Measurements from ENCODE around the gene SLC38A5. TPM values are rescaled to one million over a fixed set of nuclear protein-coding genes. Genes with fewer than 3 reads are reported as not detected.

SLC38A5 gene
- total and polyA plus RNA-seq, 2 experiments from 2014 or later = 20.7 to 47.7 TPM

- H3F3A ChIP-seq (replicated peaks; ENCODE audit: low read depth) = no peaks in the 10 kb centered on the region
- H3K4me3 ChIP-seq = no peak overlapping the region
- TF ChIP-seq STAT1 (IDR thresholded peaks at IDR 0.05; ENCODE audit: unreplicated experiment) (no peak), ZNF331 (CRISPR knock-in tag; IDR thresholded peaks at IDR 0.05; ENCODE audit: low read depth) (no peak), POLR2AphosphoS5 (IDR thresholded peaks at IDR 0.05; ENCODE audit: low read depth) (no peak), EZH2 (IDR thresholded peaks at IDR 0.05; ENCODE audit: low read depth, unreplicated experiment) (no peak), ZNF462 (CRISPR knock-in tag; IDR thresholded peaks at IDR 0.05) (no peak), EZH2phosphoT487 (IDR thresholded peaks at IDR 0.05; ENCODE audit: unreplicated experiment) (no peak), JUNB (IDR thresholded peaks at IDR 0.05; ENCODE audit: unreplicated experiment) (no peak), ZNF114 (CRISPR knock-in tag; IDR thresholded peaks at IDR 0.05) (no peak), NANOG (IDR thresholded peaks at IDR 0.05; ENCODE audit: borderline replicate concordance) (no peak)
- TF ChIP-seq, protein P1, sequence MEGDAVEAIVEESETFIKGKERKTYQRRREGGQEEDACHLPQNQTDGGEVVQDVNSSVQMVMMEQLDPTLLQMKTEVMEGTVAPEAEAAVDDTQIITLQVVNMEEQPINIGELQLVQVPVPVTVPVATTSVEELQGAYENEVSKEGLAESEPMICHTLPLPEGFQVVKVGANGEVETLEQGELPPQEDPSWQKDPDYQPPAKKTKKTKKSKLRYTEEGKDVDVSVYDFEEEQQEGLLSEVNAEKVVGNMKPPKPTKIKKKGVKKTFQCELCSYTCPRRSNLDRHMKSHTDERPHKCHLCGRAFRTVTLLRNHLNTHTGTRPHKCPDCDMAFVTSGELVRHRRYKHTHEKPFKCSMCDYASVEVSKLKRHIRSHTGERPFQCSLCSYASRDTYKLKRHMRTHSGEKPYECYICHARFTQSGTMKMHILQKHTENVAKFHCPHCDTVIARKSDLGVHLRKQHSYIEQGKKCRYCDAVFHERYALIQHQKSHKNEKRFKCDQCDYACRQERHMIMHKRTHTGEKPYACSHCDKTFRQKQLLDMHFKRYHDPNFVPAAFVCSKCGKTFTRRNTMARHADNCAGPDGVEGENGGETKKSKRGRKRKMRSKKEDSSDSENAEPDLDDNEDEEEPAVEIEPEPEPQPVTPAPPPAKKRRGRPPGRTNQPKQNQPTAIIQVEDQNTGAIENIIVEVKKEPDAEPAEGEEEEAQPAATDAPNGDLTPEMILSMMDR (conservative IDR thresholded peaks at IDR 0.05; ENCODE audit: low read depth in 2 of 2) = no peak
- TF ChIP-seq, protein P2, sequence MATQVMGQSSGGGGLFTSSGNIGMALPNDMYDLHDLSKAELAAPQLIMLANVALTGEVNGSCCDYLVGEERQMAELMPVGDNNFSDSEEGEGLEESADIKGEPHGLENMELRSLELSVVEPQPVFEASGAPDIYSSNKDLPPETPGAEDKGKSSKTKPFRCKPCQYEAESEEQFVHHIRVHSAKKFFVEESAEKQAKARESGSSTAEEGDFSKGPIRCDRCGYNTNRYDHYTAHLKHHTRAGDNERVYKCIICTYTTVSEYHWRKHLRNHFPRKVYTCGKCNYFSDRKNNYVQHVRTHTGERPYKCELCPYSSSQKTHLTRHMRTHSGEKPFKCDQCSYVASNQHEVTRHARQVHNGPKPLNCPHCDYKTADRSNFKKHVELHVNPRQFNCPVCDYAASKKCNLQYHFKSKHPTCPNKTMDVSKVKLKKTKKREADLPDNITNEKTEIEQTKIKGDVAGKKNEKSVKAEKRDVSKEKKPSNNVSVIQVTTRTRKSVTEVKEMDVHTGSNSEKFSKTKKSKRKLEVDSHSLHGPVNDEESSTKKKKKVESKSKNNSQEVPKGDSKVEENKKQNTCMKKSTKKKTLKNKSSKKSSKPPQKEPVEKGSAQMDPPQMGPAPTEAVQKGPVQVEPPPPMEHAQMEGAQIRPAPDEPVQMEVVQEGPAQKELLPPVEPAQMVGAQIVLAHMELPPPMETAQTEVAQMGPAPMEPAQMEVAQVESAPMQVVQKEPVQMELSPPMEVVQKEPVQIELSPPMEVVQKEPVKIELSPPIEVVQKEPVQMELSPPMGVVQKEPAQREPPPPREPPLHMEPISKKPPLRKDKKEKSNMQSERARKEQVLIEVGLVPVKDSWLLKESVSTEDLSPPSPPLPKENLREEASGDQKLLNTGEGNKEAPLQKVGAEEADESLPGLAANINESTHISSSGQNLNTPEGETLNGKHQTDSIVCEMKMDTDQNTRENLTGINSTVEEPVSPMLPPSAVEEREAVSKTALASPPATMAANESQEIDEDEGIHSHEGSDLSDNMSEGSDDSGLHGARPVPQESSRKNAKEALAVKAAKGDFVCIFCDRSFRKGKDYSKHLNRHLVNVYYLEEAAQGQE (IDR thresholded peaks at IDR 0.05; ENCODE audit: unreplicated experiment) = no peak
- Mint-ChIP-seq H3K4me3 (no peak overlapping the region), H3K9me3 (no peaks in the 10 kb centered on the region), H3K27me3 (ENCODE audit: insufficient read depth, low read depth, poor library complexity) (peaks cover 2% of the 10 kb centered on the region), H3K4me1 (no peaks in the 10 kb centered on the region), H3K27ac (no peak overlapping the region), H3K36me3 (ENCODE audit: low read depth) (peaks cover 15% of the 10 kb centered on the region; the same call in 2 of the 3 replicates)
- H3K4me2 ChIP-seq = no peak overlapping the region
- no peaks in the 10 kb centered on the region for H3K4me1 ChIP-seq (ENCODE audit: insufficient read depth)
- H2AFZ ChIP-seq = no peak overlapping the region
- no peaks in the 10 kb centered on the region for H3K9me2 ChIP-seq (ENCODE audit: insufficient read depth)
- peak; percentile 17 for DNase-seq (ENCODE audit: low spot score)
- no peaks in the 10 kb centered on the region for H3K79me2 ChIP-seq (replicated peaks; ENCODE audit: insufficient read depth)
- H3K27ac ChIP-seq (ENCODE audit: low read depth) = no peak overlapping the region
- H3K36me3 ChIP-seq (ENCODE audit: insufficient read depth) = peaks cover 4% of the 10 kb centered on the region; the same call in 1 of the 2 replicates
- ATAC-seq = no peak
- no peaks in the 10 kb centered on the region for H3K27me3 ChIP-seq (ENCODE audit: insufficient read depth)
- H4K20me1 ChIP-seq (replicated peaks; ENCODE audit: insufficient read depth) = no peaks in the 10 kb centered on the region
Observed at GRCh38 chrX:48487362-48487798, 17.3 kb upstream of the SLC38A5 start.
